Activated effector memory CD4-positive, alpha-beta T cell treated with anti-CD3 and anti-CD28 coated beads, Interleukin-2, amount 50 U/mL, for 16 hours (primary cell): Measurements from ENCODE around the gene VWA5B1.

Experiments used
- DNase-seq: peaks from one replicate; pipeline ENCODE4 v3.0.0-alpha.2; 2020

Gene VWA5B1

GRCh38 chr1:20368866-20369470 is 78.3 kb downstream of the VWA5B1 start:
- no peak for DNase-seq

- DNase-seq: peak; percentile 9
Measured at GRCh38 chr1:20370698-20371097, 80.0 kb downstream of the VWA5B1 start.

- DNase-seq: peak; percentile 22
Measured at GRCh38 chr1:20371411-20371810, 80.7 kb downstream of the VWA5B1 start.

GRCh38 chr1:20371883-20372282 is 81.2 kb downstream of the VWA5B1 start:
- no peak for DNase-seq

- no peak for DNase-seq
Measured at GRCh38 chr1:20372676-20373075, 82.0 kb downstream of the VWA5B1 start.

- no peak for DNase-seq
Measured at GRCh38 chr1:20373286-20373685, 82.6 kb downstream of the VWA5B1 start.

- no peak for DNase-seq
Measured at GRCh38 chr1:20373764-20374163, 83.1 kb downstream of the VWA5B1 start.

- no peak for DNase-seq
Measured at GRCh38 chr1:20375563-20375962, 84.9 kb downstream of the VWA5B1 start.

- DNase-seq: no peak
Measured at GRCh38 chr1:20376171-20376570, 85.5 kb downstream of the VWA5B1 start.

- peak; percentile 83 for DNase-seq
Measured at GRCh38 chr1:20376880-20377494, 86.3 kb downstream of the VWA5B1 start.

GRCh38 chr1:20377516-20378270 is 87.0 kb downstream of the VWA5B1 start:
- DNase-seq: no peak

GRCh38 chr1:20379075-20379474 is 88.4 kb downstream of the VWA5B1 start:
- DNase-seq: no peak

GRCh38 chr1:20380175-20380574 is 89.5 kb downstream of the VWA5B1 start:
- DNase-seq: no peak

- DNase-seq: no peak
Measured at GRCh38 chr1:20380616-20381035, 90.0 kb downstream of the VWA5B1 start.

GRCh38 chr1:20381045-20381641 is 90.5 kb downstream of the VWA5B1 start:
- no peak for DNase-seq

GRCh38 chr1:20381961-20382360 is 91.3 kb downstream of the VWA5B1 start:
- no peak for DNase-seq

GRCh38 chr1:20382711-20383110 is 92.0 kb downstream of the VWA5B1 start:
- no peak for DNase-seq

GRCh38 chr1:20383631-20384030 is 93.0 kb downstream of the VWA5B1 start:
- peak; percentile 33 for DNase-seq

- DNase-seq: peak; percentile 21
Measured at GRCh38 chr1:20385630-20386029, 95.0 kb downstream of the VWA5B1 start.

- peak; percentile 30 for DNase-seq
Measured at GRCh38 chr1:20386323-20387081, 95.8 kb downstream of the VWA5B1 start.

- no peak for DNase-seq
Measured at GRCh38 chr1:20389571-20389970, 98.9 kb downstream of the VWA5B1 start.

- no peak for DNase-seq
Measured at GRCh38 chr1:20390589-20391331, 100.1 kb downstream of the VWA5B1 start.
